GM12892 (cell line): ENCODE results near the gene ZC3H12D.

ENCODE experiments used
- POLR2A ChIP-seq: IDR thresholded peaks from 2 replicates; pipeline ENCODE4 v1.6.1; 2011; ENCODE audit warnings: low read depth, low read length, control low read depth
- POLR2AphosphoS5 ChIP-seq: IDR thresholded peaks from 2 replicates; pipeline ENCODE4 v1.6.1; 2011; ENCODE audit warnings: low read depth, low read length, control low read depth

- TF ChIP-seq POLR2A (no peak), POLR2AphosphoS5 (no peak)
Observed at GRCh38 chr6:149409617-149410016, 75.2 kb downstream of the ZC3H12D start.
